GM19035 (cell line): Measurements from ENCODE around the gene NFKB1.

Source experiments
- ATAC-seq: cut with Tn5 transposase; IDR thresholded peaks from one replicate; pipeline ENCODE4 v1.9.1; 2021; ENCODE audit not compliant: unreplicated experiment

Gene NFKB1

GRCh38 chr4:102623622-102624021 is 122.5 kb downstream of the NFKB1 start:
- ATAC-seq = no peak

GRCh38 chr4:102624505-102624904 is 123.3 kb downstream of the NFKB1 start:
- ATAC-seq = no peak

GRCh38 chr4:102625232-102625930 is 124.2 kb downstream of the NFKB1 start:
- ATAC-seq = peak; percentile 96

- no peak for ATAC-seq
Observed at GRCh38 chr4:102627831-102628523, 126.8 kb downstream of the NFKB1 start.

- ATAC-seq = no peak
Observed at GRCh38 chr4:102629673-102630072, 128.5 kb downstream of the NFKB1 start.

- ATAC-seq = no peak
Observed at GRCh38 chr4:102631616-102632015, 130.5 kb downstream of the NFKB1 start.

GRCh38 chr4:102632241-102633065 is 131.3 kb downstream of the NFKB1 start:
- ATAC-seq = no peak

- no peak for ATAC-seq
Observed at GRCh38 chr4:102633100-102633499, 131.9 kb downstream of the NFKB1 start.

- ATAC-seq = no peak
Observed at GRCh38 chr4:102637391-102637790, 136.2 kb downstream of the NFKB1 start.

- no peak for ATAC-seq
Observed at GRCh38 chr4:102638621-102639020, 137.5 kb downstream of the NFKB1 start.

GRCh38 chr4:102639598-102639997 is 138.4 kb downstream of the NFKB1 start:
- ATAC-seq = no peak

- no peak for ATAC-seq
Observed at GRCh38 chr4:102640669-102641068, 139.5 kb downstream of the NFKB1 start.

- no peak for ATAC-seq
Observed at GRCh38 chr4:102641793-102642192, 140.6 kb downstream of the NFKB1 start.

- ATAC-seq = no peak
Observed at GRCh38 chr4:102642631-102643298, 141.6 kb downstream of the NFKB1 start.

- no peak for ATAC-seq
Observed at GRCh38 chr4:102647117-102647516, 146.0 kb downstream of the NFKB1 start.

GRCh38 chr4:102657206-102657605 is 156.0 kb downstream of the NFKB1 start:
- ATAC-seq = no peak

- no peak for ATAC-seq
Observed at GRCh38 chr4:102663073-102663472, 161.9 kb downstream of the NFKB1 start.

GRCh38 chr4:102665527-102665926 is 164.4 kb downstream of the NFKB1 start:
- no peak for ATAC-seq
